ENCODE data around the gene FNIP2. TPM values are rescaled to one million over a fixed set of nuclear protein-coding genes. Genes with fewer than 3 reads are reported as not detected.

Gene FNIP2
- total and polyA plus RNA-seq, 10 of the 15 experiments (the other 5 are each of a cell fraction or from before 2014, with no cell fraction given): 0.03 to 0.38 (median 0.15) TPM

- TF ChIP-seq, protein P1, sequence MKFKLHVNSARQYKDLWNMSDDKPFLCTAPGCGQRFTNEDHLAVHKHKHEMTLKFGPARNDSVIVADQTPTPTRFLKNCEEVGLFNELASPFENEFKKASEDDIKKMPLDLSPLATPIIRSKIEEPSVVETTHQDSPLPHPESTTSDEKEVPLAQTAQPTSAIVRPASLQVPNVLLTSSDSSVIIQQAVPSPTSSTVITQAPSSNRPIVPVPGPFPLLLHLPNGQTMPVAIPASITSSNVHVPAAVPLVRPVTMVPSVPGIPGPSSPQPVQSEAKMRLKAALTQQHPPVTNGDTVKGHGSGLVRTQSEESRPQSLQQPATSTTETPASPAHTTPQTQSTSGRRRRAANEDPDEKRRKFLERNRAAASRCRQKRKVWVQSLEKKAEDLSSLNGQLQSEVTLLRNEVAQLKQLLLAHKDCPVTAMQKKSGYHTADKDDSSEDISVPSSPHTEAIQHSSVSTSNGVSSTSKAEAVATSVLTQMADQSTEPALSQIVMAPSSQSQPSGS (IDR thresholded peaks at IDR 0.05; ENCODE audit: low read length): peak; percentile 67
- TF ChIP-seq EP300 (IDR thresholded peaks at IDR 0.05; ENCODE audit: borderline replicate concordance in 1 of 2, control insufficient read depth in 1 of 2, low read depth in 2 of 2, low read length in 2 of 2) (peak; percentile 84 to 89), NFIC (IDR thresholded peaks at IDR 0.05; ENCODE audit: low read depth, low read length) (peak; percentile 26; the same call in 1 of the 2 replicates), BRCA1 (IDR thresholded peaks at IDR 0.05; ENCODE audit: low read depth, low read length) (no peak), CHD1 (IDR thresholded peaks at IDR 0.05; ENCODE audit: low read depth, low read length) (peak; percentile 69; the same call in 1 of the 2 replicates), BACH1 (IDR thresholded peaks at IDR 0.05; ENCODE audit: borderline replicate concordance) (no peak; the same call in 1 of the 2 replicates), SPI1 (IDR thresholded peaks at IDR 0.05; ENCODE audit: borderline replicate concordance, insufficient read depth, low read depth, low read length) (peak; percentile 95), MTA2 (IDR thresholded peaks at IDR 0.05; ENCODE audit: low read depth) (peak; percentile 63; the same call in 1 of the 2 replicates), ZNF24 (IDR thresholded peaks at IDR 0.05) (peak; percentile 95), IKZF2 (IDR thresholded peaks at IDR 0.05) (peak; percentile 65 to 72; a peak in 3 of 4 replicates), NFYA (IDR thresholded peaks at IDR 0.05; ENCODE audit: borderline replicate concordance, low read depth, low read length) (no peak), ASH2L (IDR thresholded peaks at IDR 0.05; ENCODE audit: borderline replicate concordance, low read depth) (no peak), MEF2B (IDR thresholded peaks at IDR 0.05; ENCODE audit: partially characterized antibody, poor library complexity, severe bottlenecking) (peak; percentile 75), DPF2 (IDR thresholded peaks at IDR 0.05) (peak; percentile 75), ATF7 (IDR thresholded peaks at IDR 0.05; ENCODE audit: low read depth) (peak; percentile 78), NBN (IDR thresholded peaks at IDR 0.05) (peak; percentile 71), PAX8 (IDR thresholded peaks at IDR 0.05) (peak; percentile 59), PKNOX1 (IDR thresholded peaks at IDR 0.05) (peak; percentile 52; the same call in 1 of the 2 replicates), SMARCA5 (IDR thresholded peaks at IDR 0.05) (peak; percentile 60), RAD51 (IDR thresholded peaks at IDR 0.05) (peak; percentile 93), SMAD1 (IDR thresholded peaks at IDR 0.05; ENCODE audit: low read depth, partially characterized antibody) (peak; percentile 79)
- TF ChIP-seq, protein P2, sequence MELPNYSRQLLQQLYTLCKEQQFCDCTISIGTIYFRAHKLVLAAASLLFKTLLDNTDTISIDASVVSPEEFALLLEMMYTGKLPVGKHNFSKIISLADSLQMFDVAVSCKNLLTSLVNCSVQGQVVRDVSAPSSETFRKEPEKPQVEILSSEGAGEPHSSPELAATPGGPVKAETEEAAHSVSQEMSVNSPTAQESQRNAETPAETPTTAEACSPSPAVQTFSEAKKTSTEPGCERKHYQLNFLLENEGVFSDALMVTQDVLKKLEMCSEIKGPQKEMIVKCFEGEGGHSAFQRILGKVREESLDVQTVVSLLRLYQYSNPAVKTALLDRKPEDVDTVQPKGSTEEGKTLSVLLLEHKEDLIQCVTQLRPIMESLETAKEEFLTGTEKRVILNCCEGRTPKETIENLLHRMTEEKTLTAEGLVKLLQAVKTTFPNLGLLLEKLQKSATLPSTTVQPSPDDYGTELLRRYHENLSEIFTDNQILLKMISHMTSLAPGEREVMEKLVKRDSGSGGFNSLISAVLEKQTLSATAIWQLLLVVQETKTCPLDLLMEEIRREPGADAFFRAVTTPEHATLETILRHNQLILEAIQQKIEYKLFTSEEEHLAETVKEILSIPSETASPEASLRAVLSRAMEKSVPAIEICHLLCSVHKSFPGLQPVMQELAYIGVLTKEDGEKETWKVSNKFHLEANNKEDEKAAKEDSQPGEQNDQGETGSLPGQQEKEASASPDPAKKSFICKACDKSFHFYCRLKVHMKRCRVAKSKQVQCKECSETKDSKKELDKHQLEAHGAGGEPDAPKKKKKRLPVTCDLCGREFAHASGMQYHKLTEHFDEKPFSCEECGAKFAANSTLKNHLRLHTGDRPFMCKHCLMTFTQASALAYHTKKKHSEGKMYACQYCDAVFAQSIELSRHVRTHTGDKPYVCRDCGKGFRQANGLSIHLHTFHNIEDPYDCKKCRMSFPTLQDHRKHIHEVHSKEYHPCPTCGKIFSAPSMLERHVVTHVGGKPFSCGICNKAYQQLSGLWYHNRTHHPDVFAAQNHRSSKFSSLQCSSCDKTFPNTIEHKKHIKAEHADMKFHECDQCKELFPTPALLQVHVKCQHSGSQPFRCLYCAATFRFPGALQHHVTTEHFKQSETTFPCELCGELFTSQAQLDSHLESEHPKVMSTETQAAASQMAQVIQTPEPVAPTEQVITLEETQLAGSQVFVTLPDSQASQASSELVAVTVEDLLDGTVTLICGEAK (IDR thresholded peaks at IDR 0.05; ENCODE audit: borderline replicate concordance): 0 out of 2 replicates have a peak, but pooled peaks have one; percentile 15
- TF ChIP-seq, protein P3, sequence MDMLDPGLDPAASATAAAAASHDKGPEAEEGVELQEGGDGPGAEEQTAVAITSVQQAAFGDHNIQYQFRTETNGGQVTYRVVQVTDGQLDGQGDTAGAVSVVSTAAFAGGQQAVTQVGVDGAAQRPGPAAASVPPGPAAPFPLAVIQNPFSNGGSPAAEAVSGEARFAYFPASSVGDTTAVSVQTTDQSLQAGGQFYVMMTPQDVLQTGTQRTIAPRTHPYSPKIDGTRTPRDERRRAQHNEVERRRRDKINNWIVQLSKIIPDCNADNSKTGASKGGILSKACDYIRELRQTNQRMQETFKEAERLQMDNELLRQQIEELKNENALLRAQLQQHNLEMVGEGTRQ (IDR thresholded peaks at IDR 0.05; ENCODE audit: borderline replicate concordance, low read depth, low read length): peak; percentile 49; the same call in 1 of the 2 replicates
Observed at GRCh38 chr4:158809611-158810486, 41.0 kb downstream of the FNIP2 start (continued).

Data from GM12878 (cell line).